GM20000 (cell line): ENCODE results near the gene CCDC7.
A peak's percentile ranks its signal among the peaks of the same experiment; 100 is the strongest.
"Not testable (repeated sequence)": the region's sequence is repeated elsewhere in the genome, so short reads cannot be mapped to it uniquely, and the experiment has no call there.

Source experiments
- DNase-seq: peaks from one replicate; pipeline ENCODE4 v3.0.0; 2012; ENCODE audit warnings: low spot score
- TF ChIP-seq, protein P1 (sequence below): IDR thresholded peaks from 2 replicates; pipeline ENCODE4 v1.5.1; 2012; ENCODE audit warnings: mild to moderate bottlenecking, control low read depth; ENCODE audit errors: extremely low read depth, missing control alignments

CCDC7 gene

DNA sequence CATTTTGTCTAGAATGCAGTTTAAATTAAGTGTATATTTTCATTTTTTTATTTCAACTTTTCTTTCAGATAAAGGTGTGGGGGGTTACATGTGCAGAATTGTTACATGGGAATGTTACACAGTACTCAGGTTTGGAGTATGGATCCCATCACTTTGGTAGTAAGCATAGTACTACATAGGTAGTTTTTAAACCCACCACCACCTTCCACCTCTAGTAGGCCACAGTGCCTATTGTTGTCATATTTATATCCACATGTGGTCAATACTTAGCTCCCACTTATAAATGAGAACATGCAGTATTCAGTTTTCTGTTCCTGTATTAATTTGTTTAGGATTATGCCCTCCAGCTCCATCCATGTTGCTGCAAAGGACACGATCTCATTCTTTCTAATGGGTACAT is 200.6 kb downstream of the CCDC7 start:
- TF ChIP-seq, protein P1, sequence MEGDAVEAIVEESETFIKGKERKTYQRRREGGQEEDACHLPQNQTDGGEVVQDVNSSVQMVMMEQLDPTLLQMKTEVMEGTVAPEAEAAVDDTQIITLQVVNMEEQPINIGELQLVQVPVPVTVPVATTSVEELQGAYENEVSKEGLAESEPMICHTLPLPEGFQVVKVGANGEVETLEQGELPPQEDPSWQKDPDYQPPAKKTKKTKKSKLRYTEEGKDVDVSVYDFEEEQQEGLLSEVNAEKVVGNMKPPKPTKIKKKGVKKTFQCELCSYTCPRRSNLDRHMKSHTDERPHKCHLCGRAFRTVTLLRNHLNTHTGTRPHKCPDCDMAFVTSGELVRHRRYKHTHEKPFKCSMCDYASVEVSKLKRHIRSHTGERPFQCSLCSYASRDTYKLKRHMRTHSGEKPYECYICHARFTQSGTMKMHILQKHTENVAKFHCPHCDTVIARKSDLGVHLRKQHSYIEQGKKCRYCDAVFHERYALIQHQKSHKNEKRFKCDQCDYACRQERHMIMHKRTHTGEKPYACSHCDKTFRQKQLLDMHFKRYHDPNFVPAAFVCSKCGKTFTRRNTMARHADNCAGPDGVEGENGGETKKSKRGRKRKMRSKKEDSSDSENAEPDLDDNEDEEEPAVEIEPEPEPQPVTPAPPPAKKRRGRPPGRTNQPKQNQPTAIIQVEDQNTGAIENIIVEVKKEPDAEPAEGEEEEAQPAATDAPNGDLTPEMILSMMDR = no peak
- no peak for DNase-seq

DNA sequence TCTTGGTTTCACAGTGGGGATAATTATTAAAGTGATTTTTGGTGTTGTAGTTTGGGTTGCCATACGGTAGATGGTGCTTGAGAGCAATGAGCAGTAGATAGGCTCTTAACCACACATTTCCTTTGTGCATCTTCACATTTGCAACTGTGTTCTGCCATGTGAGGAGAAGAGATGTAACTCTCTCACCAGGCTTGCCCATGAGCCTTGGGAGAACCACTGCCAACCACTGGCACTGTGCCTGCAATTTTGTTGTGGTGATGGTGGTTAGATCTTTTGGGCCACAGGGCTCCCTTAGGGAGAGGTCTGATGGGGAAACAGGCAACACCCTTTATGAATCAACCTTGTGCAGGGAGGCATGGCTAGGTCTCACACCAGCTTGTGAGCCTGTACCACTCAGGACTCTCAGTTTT is 204.3 kb downstream of the CCDC7 start:
- TF ChIP-seq, protein P1 = peak; percentile 7
- peak; percentile 9 for DNase-seq

DNA sequence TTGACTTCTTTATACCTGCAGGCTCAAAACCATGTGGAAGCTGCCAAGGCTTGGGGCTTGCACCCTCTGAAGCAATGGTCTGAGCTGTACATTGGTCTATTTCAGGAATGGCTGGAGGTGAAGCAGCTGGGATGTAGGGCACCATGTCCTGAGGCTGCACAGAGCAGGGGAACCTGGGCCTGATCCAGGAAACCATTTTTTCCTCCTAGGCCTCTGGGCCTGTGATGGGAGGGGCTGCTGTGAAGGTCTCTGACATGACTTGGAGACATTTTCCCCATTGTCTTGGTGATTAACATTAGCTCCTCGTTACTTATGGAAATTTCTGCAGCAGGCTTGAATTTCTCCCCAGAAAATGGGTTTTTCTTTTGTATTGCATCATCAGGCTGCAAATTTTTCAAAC is 211.5 kb downstream of the CCDC7 start:
- DNase-seq = not testable (repeated sequence)

DNA sequence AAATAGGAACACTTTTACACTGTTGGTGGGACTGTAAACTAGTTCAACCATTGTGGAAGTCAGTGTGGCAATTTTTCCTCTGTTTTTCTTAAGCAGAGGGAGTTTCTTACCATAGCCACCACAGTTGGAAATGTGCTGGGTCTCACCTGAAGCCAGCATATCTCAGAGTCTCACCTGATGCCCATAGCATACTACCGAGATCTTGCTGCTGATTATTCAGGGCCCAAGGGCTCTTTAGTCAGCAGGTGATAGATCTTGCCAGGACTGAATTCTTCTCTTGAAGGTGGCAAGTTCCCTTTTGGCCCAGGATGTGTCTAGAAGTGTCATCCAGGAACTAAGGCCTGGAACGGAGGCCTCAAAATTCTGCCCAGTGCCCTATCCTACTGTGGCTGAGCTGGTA is 215.4 kb downstream of the CCDC7 start:
- DNase-seq = no peak
- TF ChIP-seq, protein P1 = no peak

DNA sequence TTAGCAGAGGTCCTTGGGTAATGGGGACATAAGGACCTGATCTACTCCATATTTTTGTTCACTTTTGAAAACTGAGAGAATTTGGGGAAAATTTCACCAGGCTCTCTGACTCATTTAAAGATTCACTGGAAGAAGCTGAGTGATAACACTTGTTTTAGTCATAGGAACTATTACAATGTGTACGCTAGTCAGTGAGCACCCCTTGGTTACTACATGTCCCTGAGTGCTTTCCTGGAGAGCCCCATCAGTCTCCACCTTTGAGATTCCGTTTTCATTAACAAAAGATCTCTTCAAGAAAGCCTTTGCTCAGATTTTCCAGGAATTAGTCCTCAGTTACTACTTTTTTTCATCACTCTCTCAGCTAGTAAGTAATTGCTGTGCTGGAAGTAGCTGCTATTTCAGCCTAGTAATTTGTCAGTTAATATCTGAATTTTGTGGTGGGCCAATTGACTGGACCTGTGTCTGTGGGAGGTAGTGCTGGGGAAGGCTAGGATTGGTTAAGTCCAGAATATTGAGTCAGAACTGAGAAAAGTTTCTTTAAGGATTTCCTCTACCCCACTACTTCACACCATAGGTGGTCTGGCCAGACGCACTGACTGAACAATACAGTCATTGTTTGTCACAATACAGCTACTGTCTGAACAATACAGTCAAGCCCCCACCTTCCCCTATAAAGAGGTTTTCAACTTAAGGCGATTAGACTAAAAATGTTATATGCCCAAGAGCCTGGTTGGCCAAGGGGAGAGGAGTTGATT is 235.0 kb downstream of the CCDC7 start:
- TF ChIP-seq, protein P1 = no peak
- no peak for DNase-seq

DNA sequence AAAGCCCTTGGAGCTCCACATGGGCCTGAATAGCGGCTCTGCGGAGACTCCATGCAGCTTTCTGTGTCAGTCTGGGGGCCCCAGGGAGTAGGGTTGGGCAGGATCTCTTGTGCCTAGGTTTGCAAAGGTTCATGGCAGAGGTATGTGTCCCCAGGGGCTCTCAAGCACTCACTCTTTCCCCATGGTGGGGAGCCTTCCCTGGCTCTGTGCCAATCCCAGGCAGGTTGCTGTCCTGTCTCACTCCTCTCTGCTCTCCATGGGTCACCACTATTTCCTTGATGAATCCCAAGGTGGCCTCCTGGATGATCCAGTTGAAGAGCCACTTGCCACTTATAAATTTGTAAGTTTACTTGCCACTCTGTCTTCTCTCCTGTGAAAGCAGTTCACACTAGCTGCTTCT is 238.4 kb downstream of the CCDC7 start:
- no peak for DNase-seq
- TF ChIP-seq, protein P1 = no peak

DNA sequence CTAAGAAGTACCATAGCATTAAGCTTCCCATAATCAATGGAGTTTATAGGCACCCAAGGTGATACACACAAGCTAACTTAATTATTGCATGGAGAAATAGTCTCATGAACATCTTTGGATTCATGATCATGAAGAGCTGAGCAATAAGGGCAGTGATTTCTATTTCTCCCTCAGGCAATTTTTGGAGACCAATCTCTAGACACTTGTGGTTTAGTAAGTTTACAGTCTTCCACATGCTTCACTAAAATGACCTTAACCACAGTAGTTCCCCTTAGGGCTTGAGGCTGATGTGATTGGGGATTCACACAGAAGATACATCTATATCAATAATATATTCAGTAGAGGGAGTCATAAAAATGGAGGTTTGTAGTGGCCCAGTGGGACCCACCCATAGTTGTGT is 241.2 kb downstream of the CCDC7 start:
- TF ChIP-seq, protein P1 = no peak
- DNase-seq = no peak

DNA sequence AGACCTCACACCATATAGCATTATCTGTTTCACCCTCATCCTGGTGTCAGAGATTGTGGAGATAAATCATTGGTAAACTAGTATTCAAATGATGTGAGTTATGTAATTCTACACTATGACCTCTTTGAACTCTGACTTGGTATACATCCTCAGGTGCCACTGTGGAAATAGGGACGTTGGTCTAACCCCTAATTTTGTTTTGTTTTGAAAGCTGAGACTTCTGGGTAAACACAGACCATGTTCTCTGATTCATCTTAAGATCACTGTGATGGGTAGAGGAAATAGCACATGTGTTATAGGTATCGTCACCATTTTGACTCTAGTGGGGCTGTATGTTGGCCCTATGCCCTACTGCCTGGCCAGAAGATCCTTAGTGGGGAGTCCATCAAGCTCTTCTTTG is 241.6 kb downstream of the CCDC7 start:
- TF ChIP-seq, protein P1 = no peak

More for the DNA sequence above, 241.6 kb downstream of the CCDC7 start:
- DNase-seq = no peak
